GM18505 (cell line): ENCODE results near the gene APOL6.

Experiments used
- ATAC-seq: cut with Tn5 transposase; IDR thresholded peaks from one replicate; pipeline ENCODE4 v1.9.1; 2021; ENCODE audit not compliant: unreplicated experiment
- POLR2A ChIP-seq: IDR thresholded peaks from 4 replicates; pipeline ENCODE4 v1.6.1; 2011; ENCODE audit warnings: borderline replicate concordance; ENCODE audit not compliant: insufficient read depth, insufficient read length; ENCODE audit errors: extremely low read depth

APOL6 gene

DNA sequence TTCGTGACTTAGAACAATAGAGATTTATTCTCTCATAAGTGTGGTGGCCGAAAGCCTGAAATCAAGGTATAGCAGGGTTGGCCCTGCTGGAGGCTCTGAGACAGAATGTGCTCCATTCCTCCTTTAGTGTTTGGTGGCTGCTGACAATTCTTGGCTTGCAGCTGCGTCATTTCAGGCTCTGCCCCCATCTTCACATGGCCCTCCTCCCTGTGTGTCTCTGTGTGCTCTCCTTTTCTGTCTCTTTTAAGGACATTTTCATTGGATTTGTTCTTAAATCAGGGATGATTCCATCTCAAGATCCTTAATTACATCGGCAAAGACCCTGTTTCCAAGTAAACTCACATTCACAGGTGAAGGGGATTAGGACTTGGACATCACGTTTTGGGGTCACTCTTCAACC lies 10.2 kb upstream of the APOL6 start:
- no peak for ATAC-seq
- no peak for TF ChIP-seq POLR2A

DNA sequence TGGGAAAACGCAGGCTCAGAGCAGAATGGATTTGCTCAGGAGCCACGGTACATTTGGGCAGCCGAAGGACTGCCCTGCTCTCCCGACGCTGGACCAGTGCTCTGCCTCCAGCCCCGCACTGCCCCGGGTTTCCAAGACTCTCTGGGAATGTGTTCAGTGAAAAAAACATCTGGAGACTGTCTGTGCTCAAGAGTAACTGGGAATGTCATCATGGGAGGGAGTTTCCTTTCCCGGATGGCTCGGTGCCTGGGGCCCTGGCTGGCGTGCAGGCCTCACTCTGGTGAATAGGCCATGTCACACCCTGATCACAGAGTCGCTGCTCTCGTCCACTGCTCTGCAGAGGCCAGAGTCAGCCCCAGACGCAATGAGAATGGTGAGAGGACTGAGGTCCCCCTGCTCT lies 9.8 kb upstream of the APOL6 start:
- no peak for ATAC-seq
- no peak for TF ChIP-seq POLR2A

DNA sequence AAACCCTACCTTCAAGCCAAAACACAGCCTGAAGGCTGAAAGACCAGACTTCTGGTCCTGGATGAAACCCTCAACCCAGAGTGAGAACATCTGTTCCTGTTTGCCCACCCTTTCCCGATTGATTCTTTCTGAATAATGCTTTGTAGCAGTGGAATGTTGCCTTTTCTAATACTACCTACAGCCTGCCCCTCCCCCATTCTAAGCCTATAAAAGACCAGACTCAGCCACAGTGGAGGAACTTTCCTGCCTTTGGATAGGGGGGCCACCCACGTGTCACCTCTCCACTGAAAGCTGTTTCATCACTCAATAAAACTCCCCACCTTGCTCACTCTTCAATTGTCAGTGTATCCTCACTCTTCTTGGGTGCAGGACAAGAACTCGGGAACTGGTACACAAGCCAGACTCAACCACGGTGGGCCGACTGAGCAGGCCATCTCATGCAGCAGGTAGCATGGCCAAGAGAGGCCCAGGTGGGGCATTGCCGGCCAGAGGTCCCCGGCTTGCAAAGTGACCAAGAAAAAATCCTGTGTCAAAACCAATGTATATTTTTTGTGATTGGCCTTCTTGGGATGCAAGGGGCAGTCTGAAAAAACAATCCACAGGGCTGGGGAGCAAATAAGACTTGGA lies 6.6 kb upstream of the APOL6 start:
- TF ChIP-seq POLR2A, result no peak
- no peak for ATAC-seq

DNA sequence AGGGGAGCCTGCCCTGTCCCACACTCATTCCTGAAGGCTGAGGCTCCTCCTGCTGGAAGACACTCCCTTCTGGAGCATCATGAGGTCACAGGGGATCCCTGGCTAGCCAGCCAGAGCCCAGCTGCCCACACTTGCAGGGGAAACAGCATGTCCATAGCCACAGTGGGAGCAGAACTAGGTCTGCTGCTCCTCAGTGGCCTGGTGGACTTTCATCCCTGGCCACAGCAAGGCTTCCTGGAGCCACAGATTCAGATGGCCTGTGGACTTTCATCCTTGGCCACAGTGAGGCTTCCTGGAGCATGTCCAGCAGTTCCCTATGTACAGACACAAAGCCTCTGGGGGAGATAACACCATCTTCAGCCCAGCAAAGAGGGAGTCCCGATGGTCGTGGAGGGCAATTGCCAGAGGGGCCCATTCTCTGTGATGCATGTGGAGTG lies 5.9 kb upstream of the APOL6 start:
- TF ChIP-seq POLR2A, result no peak
- ATAC-seq, result no peak

DNA sequence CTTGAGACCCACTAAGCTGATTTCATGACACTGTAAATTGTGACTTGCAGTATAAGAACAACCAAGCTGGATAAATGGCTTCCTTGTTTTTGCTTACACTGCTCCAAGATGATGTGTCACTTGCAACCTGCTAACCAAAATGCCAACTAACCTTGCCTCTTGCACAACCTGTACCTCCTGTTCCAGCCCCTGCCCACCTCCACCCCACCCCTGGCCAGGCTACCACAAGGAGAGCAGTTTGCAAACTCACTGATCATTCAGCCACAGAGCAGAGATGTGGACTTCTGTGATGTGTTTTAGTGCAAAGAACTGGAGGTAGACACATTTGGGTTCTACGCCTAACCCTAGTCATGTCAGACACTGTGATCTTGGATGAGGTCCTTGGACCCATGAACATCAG lies 4.3 kb upstream of the APOL6 start:
- no peak for TF ChIP-seq POLR2A
- no peak for ATAC-seq

DNA sequence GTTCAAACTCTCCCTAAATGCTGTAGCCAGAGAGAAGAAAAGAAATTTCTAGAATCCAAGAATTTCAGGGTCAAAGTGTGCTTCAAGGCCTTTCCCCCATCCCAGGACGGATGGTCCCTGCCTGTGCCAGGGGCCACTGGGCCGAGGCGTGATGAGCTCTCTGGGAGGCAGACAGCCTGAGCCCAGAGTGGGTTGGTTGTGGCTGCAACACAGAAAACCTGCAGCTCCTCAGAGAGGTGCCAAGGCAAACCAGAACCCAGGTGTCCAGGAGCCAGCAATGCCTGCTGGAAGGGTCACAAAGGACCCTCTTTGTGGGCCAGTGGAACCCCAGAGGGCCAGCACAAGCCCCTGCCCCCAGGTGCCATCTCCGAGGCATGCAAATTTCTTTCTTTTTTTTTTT lies 2.6 kb upstream of the APOL6 start:
- ATAC-seq, result no peak
- TF ChIP-seq POLR2A, result no peak

DNA sequence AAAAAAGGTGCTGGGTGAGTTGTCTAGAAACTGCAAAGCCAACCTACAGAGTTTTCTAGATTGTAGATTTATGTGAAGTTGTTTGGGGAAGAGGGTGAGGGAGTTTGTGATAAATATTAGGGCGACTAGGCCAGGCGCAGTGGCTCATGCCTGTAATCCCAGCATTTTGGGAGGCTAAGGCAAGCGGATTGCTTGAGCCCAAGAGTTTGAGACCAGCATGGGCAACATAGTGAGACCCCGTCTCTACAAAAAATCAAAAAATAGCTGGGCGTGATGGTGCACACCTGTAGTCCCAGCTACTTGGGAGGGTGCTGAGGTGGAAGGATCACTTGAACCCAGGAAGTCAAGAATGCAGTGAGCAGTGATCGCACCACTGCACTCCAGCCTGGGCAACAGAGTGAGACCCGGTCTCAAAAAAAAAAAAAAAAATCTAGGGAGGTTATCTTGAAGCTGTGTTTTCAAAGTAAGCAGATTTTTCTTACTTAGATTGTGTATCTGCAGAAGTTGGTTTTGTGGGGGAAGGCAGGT lies 844 bp downstream of the APOL6 start:
- ATAC-seq, result no peak
- no peak for TF ChIP-seq POLR2A

DNA sequence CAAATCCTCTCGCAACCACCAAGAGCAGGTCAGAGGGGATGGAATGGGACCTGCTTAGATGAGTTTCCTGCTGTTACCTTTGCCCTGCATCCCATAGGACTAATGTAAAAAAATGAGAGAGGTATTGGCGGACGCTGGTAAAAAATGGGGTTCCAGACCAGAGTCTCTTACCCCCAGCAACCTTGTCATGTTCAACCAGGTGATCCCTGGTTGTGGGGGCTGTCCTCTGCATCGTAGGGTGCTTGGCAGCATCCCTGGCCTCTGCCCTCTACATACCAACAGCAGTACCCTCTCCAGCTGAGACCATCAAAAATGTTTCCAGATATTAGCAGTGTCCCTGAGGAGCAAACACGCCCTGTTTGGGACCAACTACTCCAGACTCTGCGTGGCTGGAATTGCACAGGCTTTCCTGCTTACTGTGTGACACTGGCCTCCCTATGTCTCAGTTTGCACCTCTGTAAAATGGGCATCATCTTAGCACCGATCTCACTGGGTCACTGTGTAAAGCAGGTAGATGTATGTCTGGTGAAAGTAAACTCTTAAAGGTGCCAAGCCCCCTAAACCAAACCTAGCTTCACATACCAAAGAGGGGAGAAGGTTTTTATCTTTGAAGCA lies 1.5 kb downstream of the APOL6 start:
- TF ChIP-seq POLR2A, result no peak
- no peak for ATAC-seq

DNA sequence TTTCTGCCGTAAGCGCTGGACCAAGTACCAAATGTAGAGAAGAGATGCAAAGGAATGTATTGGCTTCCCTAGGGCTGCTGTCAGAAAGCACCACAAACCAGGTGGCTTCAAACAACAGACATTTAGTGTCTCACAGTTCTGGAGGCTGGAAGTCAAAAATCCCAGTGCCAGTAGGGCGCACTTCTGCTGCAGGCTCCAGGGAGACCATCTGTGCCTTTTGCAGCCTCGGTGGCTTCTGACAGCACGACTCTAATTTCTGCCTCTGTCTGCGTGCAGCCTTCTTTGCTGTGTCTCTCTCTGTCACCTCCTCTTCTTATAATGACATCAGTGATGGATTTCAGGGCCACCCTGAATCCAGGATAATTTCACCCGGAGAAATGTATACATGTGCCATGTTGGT lies 2.8 kb downstream of the APOL6 start:
- TF ChIP-seq POLR2A, result no peak

DNA sequence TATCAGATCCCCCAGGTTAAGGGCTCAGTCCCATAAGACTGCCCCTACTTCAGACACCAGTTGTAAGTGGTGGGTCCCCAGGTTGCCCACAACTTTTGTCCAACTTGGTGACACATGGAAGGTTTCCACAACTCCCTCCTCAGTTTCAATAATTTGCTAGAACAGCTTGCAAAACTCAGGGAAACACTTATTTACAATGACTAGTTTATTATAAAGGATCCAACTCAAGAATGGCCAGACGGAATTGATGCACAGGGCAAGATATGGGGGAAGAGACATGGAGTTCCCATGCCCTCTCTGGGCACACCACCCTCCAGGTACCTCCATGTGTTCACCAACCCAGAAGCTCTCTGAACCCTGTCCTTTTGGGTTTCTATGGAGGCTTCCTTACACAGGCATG lies 5.6 kb downstream of the APOL6 start:
- no peak for TF ChIP-seq POLR2A
- ATAC-seq, result no peak

More for the DNA sequence above, 2.8 kb downstream of the APOL6 start:
- ATAC-seq, result no peak

DNA sequence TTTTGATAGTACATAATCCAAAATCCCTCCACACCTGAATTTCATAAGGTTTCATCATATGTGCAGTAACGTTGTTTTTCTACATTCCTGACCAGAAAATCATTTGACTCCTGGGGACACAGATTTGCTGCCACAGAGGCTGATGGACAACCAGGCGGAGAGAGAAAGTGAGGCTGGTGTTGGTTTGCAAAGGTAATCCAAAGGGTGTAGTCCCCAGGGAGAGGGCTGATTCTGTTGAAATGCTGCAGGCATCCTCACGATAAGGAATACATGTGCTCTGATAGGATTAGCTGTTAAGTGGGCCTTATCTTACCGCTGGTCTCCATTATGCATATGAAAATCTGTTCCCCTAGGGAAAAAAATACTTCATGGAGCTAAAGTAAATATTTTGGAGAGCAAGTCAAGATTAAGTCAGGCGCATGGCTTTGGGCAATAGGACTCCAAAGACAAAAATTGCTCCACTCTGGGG lies 8.1 kb downstream of the APOL6 start:
- no peak for ATAC-seq
- no peak for TF ChIP-seq POLR2A

DNA sequence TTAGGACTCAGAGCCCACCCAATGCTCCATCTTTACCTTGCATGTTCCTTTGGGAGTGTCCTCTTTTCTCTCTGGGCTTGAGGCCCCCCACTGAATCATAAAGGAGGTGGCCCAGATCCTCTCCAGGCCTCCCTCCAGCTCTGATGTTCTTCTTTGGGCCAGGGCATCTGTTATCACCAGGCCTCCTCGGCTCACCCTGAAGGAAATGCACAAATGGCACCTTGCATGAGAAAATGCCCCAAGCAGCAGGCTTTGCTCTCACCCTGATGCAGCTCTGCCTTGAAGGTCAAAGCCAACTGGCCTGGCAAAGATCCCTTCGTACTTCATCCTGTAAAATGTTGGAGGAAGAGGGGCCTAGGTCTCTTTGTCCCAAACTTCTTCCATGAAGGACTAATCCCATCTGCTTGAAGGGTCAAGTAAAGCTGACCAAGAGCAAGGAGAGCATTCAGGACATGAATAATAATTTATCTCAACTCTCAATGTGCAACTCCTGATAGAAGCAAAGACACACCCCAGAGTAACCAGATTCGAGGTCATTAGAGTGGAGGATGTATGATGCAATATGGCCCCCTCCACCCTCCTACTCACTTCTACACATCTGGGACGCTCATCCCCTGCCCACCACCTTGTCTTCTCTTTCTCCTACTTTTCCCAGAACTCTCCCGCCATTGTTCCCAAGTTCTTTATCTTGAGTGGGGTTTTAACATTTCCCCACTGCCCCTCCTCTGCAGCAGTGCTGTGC lies 9.5 kb downstream of the APOL6 start:
- TF ChIP-seq POLR2A, result no peak
- no peak for ATAC-seq

DNA sequence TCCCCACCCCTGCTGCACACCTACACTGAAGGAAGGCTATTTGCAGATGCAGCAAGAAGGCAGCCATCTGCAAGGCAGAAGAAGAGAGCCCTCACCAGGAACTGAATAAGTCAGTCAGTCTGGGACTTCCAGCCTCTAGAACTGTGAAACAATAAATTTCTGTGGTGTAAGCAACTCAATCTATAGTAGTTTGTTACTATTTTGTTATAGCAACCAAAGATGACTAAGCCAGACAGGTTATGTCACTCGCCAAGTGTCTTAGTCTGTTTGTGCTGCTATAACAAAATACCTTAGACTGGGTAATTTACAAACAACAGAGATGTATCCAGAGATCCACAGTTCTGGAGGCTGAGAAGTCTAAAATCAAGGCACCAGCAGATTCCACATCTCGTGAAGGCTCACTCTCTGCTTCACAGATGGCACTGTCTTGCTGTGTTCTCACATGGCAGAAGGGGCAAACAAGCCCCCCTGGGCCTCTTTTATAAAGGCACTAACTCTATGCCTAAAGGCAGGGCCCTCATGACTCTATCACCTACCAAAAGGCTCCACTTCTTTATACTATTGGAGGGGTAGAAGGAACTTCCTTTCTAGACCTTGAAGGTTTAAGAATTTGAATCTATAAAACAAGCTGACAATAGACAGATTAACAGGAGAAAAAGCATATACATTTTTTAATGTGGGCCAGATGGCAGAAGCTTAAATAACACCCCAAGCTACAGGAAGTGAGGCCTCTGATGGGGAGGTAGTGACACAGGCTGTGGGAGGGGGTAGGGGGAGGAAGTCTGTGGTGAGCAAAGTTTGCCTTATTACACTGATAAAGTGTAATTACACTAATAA lies 12.3 kb downstream of the APOL6 start:
- ATAC-seq, result no peak
- TF ChIP-seq POLR2A, result no peak
